Activated CD4-positive, alpha-beta T cell treated with anti-CD3 and anti-CD28 coated beads, Interleukin-2, Interleukin-6, amounts not matched to agents 100 ng/mL and 50 ng/mL, durations not matched to agents 16 hours and 8 hours (primary cell): ENCODE data around the gene SPAG17.

Experiments used
- DNase-seq: peaks from one replicate; pipeline ENCODE4 v3.0.0-alpha.2; 2020

SPAG17 gene

DNA sequence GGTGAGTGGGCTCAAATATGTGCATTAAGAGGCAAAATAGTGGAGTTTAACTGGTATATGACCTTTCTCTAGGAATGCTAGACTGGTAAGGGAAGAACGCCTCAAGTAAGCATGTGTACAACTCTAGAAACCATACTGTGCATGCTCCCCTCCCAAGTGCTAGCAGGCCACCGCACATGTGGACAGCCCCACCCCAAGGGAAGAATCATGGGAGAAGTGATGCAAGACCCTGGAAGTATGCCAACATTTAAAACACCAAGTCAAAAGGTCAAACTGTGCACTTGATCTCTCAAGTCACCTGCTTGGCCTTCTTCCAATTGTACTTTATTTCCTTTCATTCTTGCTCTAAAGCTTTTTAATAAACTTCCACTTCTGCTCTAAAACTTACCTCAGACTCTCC lies 135.0 kb downstream of the SPAG17 start:
- no peak for DNase-seq

- no peak for DNase-seq
These were observed 137.3 kb downstream of the SPAG17 start for GRCh38 chr1:118047650-118048224.

- no peak for DNase-seq
These were observed 137.9 kb downstream of the SPAG17 start for GRCh38 chr1:118047006-118047649.

- no peak for DNase-seq
These were observed 141.4 kb downstream of the SPAG17 start for GRCh38 chr1:118043624-118044023.

DNA sequence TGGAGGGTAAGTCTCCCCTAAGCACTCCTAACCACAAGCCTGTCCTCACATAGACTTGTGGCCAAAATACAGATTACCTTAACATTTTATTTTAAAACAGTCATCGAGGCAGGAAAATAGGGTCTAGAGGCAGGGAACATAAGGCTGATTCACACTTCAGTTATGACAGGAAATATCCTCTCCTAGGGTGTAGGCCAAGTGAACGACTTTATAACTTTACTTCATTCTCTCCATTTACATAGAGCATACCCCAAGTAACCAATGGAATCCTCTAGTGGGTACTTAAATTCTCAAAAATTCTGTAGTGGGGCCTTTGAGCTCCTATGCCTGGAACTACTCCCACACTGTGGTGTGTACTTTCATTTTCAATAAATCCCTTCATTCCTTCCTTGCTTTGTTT lies 142.5 kb downstream of the SPAG17 start:
- DNase-seq: no peak

- no peak for DNase-seq
These were observed 145.9 kb downstream of the SPAG17 start for GRCh38 chr1:118039170-118039569.

DNA sequence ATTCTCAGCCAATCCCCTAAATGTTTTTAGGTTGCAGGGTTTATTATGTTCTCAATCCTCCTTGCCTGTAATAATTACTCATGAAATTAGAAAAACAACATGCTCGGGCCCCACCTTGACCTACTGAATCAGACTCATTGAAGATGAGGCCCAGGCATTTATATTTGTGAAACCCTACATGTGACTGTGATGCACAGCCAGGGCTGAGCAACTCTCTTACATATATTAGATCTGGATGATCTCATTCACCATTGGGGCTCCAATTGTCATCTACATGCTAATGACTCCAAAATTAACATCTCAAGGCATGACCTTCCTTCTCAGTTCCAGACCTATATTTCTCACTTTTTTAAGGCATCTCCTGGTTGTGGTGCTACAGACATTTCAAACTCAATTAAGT lies 152.1 kb downstream of the SPAG17 start:
- DNase-seq: no peak

GRCh38 chr1:118028267-118028666 lies 156.8 kb downstream of the SPAG17 start:
- no peak for DNase-seq

DNA sequence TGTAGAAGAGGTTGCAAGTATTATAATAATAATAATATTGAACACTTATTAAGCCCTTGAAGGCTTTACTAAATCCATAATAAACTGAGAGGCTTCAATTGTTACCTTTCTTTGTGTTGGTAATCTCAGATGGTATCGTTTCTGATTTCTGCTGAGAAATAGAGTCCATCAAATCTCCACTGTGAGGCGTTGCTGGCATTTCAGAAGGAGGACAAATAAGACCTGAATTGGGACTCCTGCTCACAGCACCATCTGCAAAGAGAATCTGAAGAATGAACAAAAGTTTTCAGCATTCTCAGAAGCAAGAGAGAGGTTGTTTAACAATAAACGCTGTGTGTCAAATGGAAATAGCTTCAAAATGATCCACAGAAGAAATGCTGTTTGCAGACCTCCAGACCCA lies 161.8 kb downstream of the SPAG17 start:
- DNase-seq: no peak

DNA sequence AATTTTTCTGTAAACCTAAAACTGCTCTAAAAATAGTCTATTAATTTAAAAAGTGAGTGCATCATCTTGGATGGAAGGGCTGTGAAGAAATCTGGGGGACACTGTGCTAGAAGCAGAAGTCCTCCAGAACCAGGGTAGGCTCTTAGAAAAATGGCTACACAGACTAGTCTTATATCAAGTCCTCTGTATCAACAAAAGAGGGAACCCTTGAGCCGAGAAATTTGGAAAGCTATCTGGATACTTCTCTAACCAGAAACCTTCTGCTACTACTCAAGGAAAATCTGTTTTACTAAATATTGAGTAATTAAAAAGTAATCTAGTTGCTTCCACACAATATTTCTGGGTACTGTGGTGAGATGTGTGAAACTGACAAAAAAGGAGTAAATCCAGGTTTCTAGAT lies 163.4 kb downstream of the SPAG17 start:
- DNase-seq: no peak

DNA sequence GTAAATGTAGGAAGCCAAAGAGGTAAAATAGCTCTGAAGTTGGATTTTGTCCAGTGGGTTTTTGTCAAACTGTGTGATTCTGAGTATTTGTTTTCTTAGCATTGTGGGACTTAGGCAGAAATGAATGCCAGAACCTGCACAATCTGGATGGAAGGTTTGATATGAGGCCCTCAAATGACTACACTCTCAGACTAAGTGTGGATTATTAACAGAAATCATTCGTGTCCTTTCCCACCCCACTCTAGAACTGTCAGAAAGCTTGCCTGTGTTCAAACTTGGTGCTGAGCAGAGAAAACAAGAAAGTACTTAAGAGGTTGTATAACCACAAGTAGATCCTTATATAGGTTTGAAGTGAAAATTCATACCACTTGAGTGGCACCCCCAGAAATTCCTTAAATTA lies 167.0 kb downstream of the SPAG17 start:
- DNase-seq: no peak

- no peak for DNase-seq
These were observed 171.1 kb downstream of the SPAG17 start for GRCh38 chr1:118013938-118014337.

GRCh38 chr1:118013336-118013735 lies 171.7 kb downstream of the SPAG17 start:
- no peak for DNase-seq

- no peak for DNase-seq
These were observed 172.4 kb downstream of the SPAG17 start for GRCh38 chr1:118012515-118013124.

GRCh38 chr1:118008011-118008410 lies 177.0 kb downstream of the SPAG17 start:
- DNase-seq: no peak

GRCh38 chr1:118007391-118007790 lies 177.6 kb downstream of the SPAG17 start:
- DNase-seq: no peak

GRCh38 chr1:118004312-118004711 lies 180.7 kb downstream of the SPAG17 start:
- no peak for DNase-seq

GRCh38 chr1:117985973-117986372 lies 199.1 kb downstream of the SPAG17 start:
- no peak for DNase-seq

- DNase-seq: no peak
These were observed 199.8 kb downstream of the SPAG17 start for GRCh38 chr1:117985239-117985638.

DNA sequence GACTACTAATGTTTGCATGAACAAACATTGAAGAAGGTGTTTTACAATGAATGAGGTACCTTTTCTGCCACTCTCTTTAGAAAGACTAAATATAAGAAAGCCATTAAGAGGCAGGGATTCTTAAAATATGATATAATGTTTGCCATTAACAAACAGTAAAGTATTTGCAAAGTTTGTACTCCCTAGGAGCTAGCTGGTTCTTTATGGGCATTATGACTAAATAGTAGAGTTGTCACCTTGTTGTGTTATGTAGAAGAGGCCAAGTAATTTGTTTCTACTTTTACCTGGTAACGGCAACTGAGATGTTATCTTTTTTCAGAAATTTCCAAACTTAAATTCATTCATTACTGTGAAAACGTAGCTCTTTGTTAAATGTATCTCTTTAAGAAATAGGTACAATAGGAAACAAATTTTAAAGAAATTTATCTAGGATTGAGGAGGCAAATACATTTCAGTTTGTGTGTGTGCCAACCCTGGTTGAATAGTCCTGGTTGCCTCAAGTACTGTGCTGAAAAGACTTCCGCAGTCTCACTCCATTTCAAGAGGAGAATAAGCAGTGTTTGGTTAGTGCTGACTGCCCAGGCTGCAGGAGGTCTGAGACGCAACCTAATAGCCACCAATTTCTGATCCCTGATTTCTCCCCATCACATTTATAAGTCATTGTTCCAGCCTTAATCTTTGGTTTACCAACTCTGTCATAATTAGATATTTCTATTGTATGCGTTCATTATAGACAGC lies 203.4 kb downstream of the SPAG17 start:
- DNase-seq: no peak

GRCh38 chr1:117976381-117976780 lies 208.6 kb downstream of the SPAG17 start:
- DNase-seq: no peak

DNA sequence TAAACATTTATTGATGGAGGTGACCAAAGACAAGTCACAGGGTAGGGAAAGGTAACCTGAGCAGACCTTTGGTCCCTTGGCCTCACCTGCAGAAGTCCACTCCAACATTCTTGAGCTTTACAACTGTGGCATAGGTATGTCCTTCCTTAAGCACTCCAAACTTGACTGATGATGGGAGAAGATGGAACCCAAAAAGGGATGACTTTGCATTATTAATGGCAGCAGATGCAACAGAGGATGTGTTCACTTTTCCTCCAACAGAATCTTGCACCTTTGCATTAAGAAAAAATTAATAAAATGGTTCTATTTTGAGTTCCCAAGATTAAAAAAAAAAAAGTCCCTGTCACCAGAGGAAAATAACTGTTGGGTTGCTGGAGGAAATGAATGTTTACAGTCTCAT lies 213.3 kb downstream of the SPAG17 start:
- DNase-seq: no peak

DNA sequence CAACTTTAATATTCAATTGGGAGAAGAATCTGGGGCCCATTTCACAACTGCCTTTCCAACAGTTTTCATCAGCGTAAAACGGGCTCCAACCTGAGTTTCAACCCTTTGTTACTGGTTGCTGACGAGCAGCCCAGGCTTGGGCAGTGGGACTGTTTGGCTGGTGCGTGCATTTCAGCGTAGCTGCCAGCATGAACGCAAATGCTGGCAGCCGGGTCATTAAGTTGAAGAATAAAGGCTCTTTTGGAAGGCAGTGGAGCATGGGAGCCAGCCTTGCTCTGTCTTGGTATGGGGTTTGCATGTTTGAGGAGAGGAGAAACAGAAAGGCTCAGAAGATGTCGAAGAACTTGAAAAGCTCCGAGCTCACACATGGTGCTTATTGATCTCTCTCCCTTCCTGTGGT lies 214.8 kb downstream of the SPAG17 start:
- DNase-seq: no peak

GRCh38 chr1:117967881-117968280 lies 217.1 kb downstream of the SPAG17 start:
- DNase-seq: no peak
